Measurements from ENCODE around the gene PAQR5.

Gene PAQR5

GRCh38 chr15:69298697-69299441 is at the start of gene PAQR5:
PAQR5 (plus strand) TSS chr15:69298912; CDS start chr15:69360081, 61,169 bp downstream.
- Histone ChIP-seq H3K36me3 (ENCODE audit: insufficient read depth, low read length) (no peaks in the 10 kb centered on the region), H3K27me3 (ENCODE audit: insufficient read depth, low read length, poor library complexity) (no peaks in the 10 kb centered on the region), H4K20me1 (ENCODE audit: insufficient read depth, low read length) (peaks cover 3% of the 10 kb centered on the region; the same call in 1 of the 2 replicates), H3K9me3 (ENCODE audit: insufficient read depth, low read length, severe bottlenecking) (no peaks in the 10 kb centered on the region), H3K4me3 (ENCODE audit: low read depth in 1 of 2, low read length in 2 of 2) (no peak within 1 kb of the TSS), H3K79me2 (ENCODE audit: insufficient read depth, low read length) (no peaks in the 10 kb centered on the region), H2AFZ (ENCODE audit: low read depth, low read length) (no peak within 1 kb of the TSS), H3K27ac (ENCODE audit: low read length) (no peak within 1 kb of the TSS), H3K4me1 (ENCODE audit: insufficient read depth, low read length) (no peaks in the 10 kb centered on the region), H3K4me2 (ENCODE audit: insufficient read depth, low read length) (no peak within 1 kb of the TSS), H3K9ac (ENCODE audit: low read depth, low read length) (no peak within 1 kb of the TSS)
- no peak for DNase-seq
- TF ChIP-seq EZH2 (IDR thresholded peaks at IDR 0.05; ENCODE audit: borderline replicate concordance, low read depth, low read length, severe bottlenecking): no peak
- TF ChIP-seq, protein P1, sequence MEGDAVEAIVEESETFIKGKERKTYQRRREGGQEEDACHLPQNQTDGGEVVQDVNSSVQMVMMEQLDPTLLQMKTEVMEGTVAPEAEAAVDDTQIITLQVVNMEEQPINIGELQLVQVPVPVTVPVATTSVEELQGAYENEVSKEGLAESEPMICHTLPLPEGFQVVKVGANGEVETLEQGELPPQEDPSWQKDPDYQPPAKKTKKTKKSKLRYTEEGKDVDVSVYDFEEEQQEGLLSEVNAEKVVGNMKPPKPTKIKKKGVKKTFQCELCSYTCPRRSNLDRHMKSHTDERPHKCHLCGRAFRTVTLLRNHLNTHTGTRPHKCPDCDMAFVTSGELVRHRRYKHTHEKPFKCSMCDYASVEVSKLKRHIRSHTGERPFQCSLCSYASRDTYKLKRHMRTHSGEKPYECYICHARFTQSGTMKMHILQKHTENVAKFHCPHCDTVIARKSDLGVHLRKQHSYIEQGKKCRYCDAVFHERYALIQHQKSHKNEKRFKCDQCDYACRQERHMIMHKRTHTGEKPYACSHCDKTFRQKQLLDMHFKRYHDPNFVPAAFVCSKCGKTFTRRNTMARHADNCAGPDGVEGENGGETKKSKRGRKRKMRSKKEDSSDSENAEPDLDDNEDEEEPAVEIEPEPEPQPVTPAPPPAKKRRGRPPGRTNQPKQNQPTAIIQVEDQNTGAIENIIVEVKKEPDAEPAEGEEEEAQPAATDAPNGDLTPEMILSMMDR (IDR thresholded peaks at IDR 0.05; ENCODE audit: borderline replicate concordance, extremely low read depth, low read length, poor library complexity, severe bottlenecking): no peak
- no peak for ATAC-seq (ENCODE audit: insufficient read depth, low read depth)

- H3K27ac ChIP-seq (ENCODE audit: low read length): no peak overlapping the region
- DNase-seq (no peak), ATAC-seq (ENCODE audit: insufficient read depth, low read depth) (no peak)
- H2AFZ ChIP-seq (ENCODE audit: low read depth, low read length): no peak overlapping the region
- TF ChIP-seq, protein P1 (IDR thresholded peaks at IDR 0.05; ENCODE audit: borderline replicate concordance, extremely low read depth, low read length, poor library complexity, severe bottlenecking): no peak
- TF ChIP-seq EZH2 (IDR thresholded peaks at IDR 0.05; ENCODE audit: borderline replicate concordance, low read depth, low read length, severe bottlenecking): no peak
- no peak overlapping the region for H3K4me2 ChIP-seq (ENCODE audit: insufficient read depth, low read length)
- no peaks in the 10 kb centered on the region for H4K20me1 ChIP-seq (ENCODE audit: insufficient read depth, low read length)
- no peak overlapping the region for H3K9ac ChIP-seq (ENCODE audit: low read depth, low read length)
- H3K4me3 ChIP-seq (ENCODE audit: low read depth in 1 of 2, low read length in 2 of 2): no peak overlapping the region
- no peaks in the 10 kb centered on the region for H3K27me3 ChIP-seq (ENCODE audit: insufficient read depth, low read length, poor library complexity)
- no peaks in the 10 kb centered on the region for H3K36me3 ChIP-seq (ENCODE audit: insufficient read depth, low read length)
- no peaks in the 10 kb centered on the region for H3K79me2 ChIP-seq (ENCODE audit: insufficient read depth, low read length)
- H3K4me1 ChIP-seq (ENCODE audit: insufficient read depth, low read length): no peaks in the 10 kb centered on the region
- H3K9me3 ChIP-seq (ENCODE audit: insufficient read depth, low read length, severe bottlenecking): no peaks in the 10 kb centered on the region
These were observed 45.6 kb upstream of the PAQR5 start for GRCh38 chr15:69253156-69253555.

- Histone ChIP-seq H3K79me2 (ENCODE audit: insufficient read depth, low read length) (no peaks in the 10 kb centered on the region), H3K27ac (ENCODE audit: low read length) (no peak overlapping the region), H2AFZ (ENCODE audit: low read depth, low read length) (no peak overlapping the region), H3K27me3 (ENCODE audit: insufficient read depth, low read length, poor library complexity) (no peaks in the 10 kb centered on the region), H3K36me3 (ENCODE audit: insufficient read depth, low read length) (no peaks in the 10 kb centered on the region), H3K9ac (ENCODE audit: low read depth, low read length) (no peak overlapping the region), H3K4me1 (ENCODE audit: insufficient read depth, low read length) (no peaks in the 10 kb centered on the region), H3K4me2 (ENCODE audit: insufficient read depth, low read length) (no peak overlapping the region), H3K4me3 (ENCODE audit: low read depth in 1 of 2, low read length in 2 of 2) (no peak overlapping the region), H4K20me1 (ENCODE audit: insufficient read depth, low read length) (no peaks in the 10 kb centered on the region), H3K9me3 (ENCODE audit: insufficient read depth, low read length, severe bottlenecking) (no peaks in the 10 kb centered on the region)
- DNase-seq (no peak), ATAC-seq (ENCODE audit: insufficient read depth, low read depth) (no peak)
- no peak for TF ChIP-seq EZH2 (IDR thresholded peaks at IDR 0.05; ENCODE audit: borderline replicate concordance, low read depth, low read length, severe bottlenecking)
- TF ChIP-seq, protein P1 (IDR thresholded peaks at IDR 0.05; ENCODE audit: borderline replicate concordance, extremely low read depth, low read length, poor library complexity, severe bottlenecking): peak; percentile 53
These were observed 33.3 kb upstream of the PAQR5 start for GRCh38 chr15:69265347-69265955.

Data from DND-41 (cell line).